Activated naive CD4-positive, alpha-beta T cell treated with Interleukin-2 at 50 U/mL for 16 hours (primary cell): ENCODE results near the gene PNMA6F.
"Not testable (repeated sequence)": the region's sequence is repeated elsewhere in the genome, so short reads cannot be mapped to it uniquely, and the experiment has no call there.

Experiments used
- DNase-seq: peaks from one replicate; pipeline ENCODE4 v3.0.0-alpha.2; 2020

PNMA6F gene

DNA sequence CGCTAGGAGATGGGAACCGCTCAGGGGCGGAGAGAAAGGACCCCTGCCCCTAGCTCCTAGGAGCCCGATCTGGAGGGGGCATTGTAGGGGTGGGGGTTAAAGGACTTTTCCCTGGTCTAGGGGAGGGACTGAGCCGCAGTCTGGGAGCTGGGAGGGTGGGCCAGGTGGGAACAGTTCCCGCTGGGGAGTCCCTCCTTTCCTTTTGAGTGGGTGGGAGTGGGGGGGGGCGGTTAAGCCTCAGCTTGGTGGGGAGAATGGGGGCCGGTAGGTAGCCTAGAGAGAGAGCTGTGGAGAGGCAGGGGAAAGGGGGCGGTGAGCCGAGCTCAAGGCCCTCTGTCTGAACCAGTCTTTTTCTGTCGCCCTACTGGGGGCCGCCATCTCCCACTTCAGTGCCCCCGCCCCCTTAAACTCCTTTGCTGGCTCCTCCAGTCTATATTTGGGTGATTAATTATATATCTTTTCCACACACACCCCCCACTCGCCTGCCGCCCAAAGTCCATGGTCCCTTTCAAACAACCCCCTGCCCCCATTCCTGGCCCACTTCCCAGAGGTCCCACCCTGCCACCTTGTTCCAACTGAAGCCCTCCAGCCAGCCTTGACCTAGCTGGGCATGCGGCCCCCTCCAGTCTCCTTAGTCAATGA, 13.2 kb upstream of the PNMA6F start:
- no peak for DNase-seq

DNA sequence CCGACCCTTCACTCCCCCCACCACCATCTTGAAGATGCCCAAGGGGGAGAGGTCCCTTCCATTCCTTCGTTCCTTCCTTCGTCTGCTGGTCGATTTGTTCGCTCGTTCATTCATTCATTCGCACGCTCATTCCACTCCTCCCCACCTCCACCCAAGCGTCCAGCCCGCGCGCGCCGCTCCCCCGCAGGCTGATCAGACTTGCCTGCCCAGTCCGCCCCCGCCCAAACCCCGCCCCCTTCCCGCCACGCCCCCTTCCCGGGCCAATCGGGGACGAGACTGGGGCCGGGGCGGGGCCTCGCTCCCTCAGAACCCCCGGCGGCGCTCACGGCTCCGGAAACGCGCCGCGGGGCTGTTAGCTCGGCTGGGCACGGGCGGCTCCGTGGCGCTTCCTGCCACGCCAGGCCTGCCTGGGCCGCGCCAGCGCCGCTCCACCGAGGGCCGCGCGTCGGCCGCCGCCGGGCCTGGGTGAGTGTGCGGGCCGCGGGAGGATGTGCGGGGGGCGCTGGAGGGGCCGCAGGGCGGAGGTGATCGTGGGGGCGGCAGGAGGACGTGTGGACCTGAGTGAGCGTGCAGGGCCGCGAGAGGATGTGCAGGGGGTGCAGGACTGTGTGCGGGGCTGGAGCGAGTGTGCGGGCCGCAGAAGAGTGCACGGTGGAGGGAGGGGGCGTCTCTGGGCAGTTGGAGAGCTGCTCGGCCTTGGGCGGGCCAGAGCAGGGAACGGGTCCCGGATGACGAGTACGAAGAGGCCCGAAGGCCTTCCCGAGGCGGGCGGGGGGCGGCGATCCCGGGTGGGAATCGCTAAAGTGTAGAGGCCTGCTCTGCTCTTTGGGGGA, 12.5 kb upstream of the PNMA6F start, which contains the start of gene ZNF275:
Gene ZNF275 (plus strand): TSS at position 333 of the 833 bp plus-strand sequence. CDS start 2,527 bp downstream, outside the sequence.
- DNase-seq, result peak; percentile 80

DNA sequence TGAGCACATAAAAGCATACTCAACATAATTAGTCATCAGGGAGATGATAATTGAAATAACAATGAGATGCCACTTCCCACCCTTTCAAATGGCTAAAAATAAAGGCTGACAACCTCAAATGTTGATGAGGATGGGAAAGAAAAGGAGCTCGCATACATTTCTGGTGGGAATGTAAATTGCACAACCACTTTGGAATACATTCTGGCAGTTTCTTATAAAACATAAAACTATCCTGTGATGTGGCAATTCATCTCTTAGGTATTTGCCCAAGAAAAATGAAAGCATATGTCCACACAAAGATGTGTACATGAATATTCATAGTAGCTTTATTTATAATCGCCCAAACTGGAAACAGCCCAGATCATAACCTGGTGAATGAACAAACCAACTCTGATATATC, 11.7 kb upstream of the PNMA6F start:
- DNase-seq, result no peak

DNA sequence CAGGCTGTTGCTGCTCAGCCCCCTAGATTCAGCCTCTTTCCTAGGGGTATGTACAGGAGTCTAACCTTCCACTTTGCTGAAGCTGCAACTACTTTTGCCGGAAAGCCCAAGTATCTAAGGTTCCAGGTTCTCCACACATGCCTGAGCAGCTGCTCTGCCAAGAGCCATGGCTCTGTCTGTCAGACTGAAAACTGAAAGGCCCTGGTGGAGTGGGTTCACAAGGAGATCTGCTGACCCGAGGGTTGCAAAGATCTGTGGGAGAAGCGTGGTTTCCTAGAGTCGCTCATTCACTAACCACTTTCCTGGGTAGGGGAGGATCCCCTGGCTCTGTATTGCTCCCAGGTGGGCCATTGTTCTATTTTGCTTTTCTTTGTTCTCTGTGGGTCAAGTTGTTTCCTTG, 6.0 kb upstream of the PNMA6F start:
- no peak for DNase-seq

- no peak for DNase-seq
Observed at GRCh38 chrX:153320555-153321184, 897 bp downstream of the PNMA6F start.

GRCh38 chrX:153320047-153320443, 1.5 kb downstream of the PNMA6F start:
- not testable (repeated sequence) for DNase-seq

DNA sequence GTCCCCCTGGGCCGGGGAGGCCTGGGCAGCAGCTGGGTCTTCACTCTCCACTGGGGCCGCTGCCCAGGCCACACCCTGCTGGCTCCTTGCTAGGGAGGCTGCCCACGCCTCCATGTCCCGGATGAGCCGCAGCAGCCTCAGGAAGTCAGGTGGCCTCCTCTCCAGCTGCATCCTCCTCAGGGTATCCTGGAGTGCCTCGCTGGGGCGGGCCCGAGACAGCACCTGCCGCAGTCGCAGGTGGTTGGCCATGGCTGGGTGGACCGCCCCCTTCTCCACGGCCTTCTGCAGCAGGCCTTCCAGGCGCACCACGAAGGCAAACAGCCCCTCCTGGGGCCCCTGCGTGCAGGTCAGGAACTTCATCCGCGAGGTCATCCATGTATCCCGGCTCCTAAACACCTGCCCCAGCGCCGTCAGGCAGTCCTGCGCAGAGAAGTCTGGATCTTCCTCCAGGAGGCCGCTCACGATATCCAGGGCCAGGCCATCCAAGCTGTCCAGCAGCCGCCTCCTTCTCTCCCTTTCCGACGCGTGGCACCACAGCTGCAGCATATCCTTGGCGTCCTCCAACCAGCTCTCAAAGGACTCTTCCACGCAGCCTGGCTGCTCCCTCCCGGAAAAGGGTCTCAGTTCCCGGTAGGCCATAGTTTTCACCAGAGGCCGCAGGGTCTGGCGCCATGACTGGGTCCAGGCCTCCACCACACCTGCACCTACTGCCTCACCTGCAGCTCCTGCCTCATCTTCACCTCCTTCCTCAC, 2.1 kb downstream of the PNMA6F start:
- DNase-seq, result no peak

- DNase-seq, result no peak
Observed at GRCh38 chrX:153318811-153319210, 2.8 kb downstream of the PNMA6F start.

GRCh38 chrX:153317996-153318722, 3.4 kb downstream of the PNMA6F start:
- DNase-seq, result no peak

- DNase-seq, result no peak
Observed at GRCh38 chrX:153317306-153317705, 4.3 kb downstream of the PNMA6F start.

DNA sequence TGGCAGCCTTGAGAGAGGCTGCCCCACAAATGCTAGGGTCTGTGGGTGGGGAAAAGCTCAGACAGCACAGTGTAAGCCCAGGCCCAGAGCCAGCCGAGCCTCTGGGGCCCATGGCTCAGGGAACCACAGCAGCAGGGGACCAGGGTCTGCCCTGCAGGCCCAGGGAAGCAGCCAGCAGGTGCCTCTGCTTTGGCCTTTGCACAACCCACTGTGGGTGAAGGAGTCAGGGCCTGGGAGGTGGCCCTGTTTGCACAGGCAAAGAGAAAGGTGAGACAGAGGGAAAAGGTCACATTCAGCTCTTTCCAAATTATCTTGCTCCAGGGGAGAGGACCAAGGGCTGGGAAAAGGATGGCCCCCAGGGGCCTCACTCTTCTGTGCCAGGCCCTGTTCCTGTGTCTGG, 8.7 kb downstream of the PNMA6F start:
- DNase-seq, result no peak

- no peak for DNase-seq
Observed at GRCh38 chrX:153312041-153312440, 9.5 kb downstream of the PNMA6F start.

DNA sequence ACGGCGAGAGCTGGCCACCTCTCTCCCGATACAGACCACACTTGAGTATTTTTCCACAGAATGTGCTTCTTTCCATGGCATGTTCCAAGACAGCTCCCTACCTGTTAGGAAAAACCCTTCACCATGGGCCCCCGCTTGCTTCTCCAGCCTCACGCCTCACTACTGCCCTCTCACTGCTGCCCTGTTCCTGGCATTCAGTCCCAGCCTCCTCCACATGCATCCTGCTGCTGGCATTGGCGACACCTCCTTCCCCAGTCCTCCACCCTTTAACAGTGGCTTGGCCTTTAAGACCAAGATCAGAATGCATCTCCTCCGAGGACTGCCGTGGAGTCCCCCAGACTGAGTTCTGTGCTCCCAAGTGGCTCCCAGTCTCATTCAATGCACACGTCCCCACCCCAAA, 10.7 kb downstream of the PNMA6F start:
- no peak for DNase-seq

DNA sequence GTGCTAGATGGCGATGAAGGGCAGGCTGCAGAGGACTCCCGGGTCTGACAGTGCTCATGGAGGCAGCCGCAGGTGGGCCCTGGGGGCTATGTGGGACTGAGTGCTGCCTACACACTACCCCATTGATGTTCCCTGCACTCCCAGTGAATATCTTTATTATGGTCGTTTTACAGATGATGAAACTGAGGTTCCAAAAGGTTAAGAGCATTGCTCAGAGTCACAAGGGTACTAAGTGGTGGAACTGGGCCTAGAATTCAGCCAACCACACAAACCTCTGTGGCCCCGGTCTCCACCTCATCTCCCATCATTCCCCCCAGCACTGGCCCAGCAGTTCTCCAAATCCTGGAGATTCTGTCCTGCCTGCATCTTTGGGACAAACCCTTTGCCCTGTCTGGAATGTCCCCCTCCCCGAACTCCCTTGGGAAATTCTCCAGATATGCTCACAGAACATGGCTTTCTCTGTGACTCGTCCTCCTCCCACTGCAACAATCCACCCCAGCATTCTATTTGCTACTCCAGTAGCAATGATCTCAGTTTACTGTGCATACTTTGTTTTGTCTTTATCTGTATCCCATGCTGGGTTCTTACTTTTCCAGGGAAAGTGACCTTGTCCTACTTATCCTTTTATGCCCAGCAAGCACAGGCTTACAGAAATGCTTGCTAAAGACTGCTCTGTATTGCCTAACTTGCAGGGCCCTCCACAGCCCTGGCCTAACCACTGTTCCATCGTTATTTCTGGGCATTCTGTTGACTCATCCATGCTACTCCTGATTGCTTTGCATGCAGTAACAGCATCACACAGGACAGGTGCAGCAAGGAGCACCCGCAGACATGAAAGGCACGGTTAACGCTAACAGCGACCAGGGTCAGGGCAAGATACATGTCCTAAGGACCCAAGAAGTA, 14.0 kb downstream of the PNMA6F start:
- no peak for DNase-seq

DNA sequence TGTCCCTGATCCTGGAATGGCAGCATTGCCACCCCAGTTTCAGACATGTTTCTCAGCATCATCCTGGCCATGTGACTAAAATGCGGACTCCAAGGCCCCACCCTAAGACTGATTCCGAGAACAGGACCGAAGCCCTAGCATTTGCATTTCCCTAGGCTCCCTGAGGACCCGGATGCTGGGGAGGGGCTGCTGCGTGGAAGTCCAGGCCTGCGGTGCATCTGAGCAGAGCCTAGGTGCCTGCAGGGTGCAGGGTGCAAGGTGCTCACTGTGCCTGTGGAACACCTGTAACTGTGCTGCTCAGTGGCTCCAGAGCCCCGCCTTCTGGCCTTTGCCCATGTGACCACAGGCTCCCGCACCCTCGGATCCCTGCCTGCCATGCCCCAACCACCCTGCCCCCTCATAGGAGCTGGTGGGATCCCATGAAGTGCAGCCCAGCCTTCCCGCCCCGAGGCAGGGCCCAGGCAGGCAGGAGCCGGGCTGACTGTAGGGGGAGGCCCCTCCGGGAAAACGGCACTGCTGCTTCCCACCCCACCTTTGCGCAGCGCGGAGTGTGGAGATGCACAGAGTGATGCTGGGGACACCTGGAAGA, 14.9 kb downstream of the PNMA6F start:
- no peak for DNase-seq

DNA sequence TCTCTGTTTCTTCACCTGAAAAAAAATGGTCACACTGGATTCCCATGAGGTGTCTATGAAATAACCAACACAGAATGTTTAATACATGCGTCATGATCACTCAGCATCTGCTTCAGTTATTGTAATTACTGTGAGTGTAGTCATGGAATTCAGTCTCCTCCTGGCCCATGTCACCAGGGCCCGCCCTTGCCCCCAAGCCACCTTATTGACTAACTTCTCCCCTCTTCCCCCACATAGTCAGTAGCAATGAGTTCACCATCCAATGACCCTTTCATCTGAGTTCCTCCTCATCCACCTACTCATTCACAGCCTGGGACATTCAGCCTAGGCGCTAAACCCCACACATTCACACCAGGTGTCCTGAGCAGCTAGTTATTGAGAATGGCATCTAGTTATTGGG, 15.6 kb downstream of the PNMA6F start:
- no peak for DNase-seq

GRCh38 chrX:153304988-153305736, 16.4 kb downstream of the PNMA6F start:
- no peak for DNase-seq

GRCh38 chrX:153303276-153304262, 18.0 kb downstream of the PNMA6F start:
- DNase-seq, result no peak

DNA sequence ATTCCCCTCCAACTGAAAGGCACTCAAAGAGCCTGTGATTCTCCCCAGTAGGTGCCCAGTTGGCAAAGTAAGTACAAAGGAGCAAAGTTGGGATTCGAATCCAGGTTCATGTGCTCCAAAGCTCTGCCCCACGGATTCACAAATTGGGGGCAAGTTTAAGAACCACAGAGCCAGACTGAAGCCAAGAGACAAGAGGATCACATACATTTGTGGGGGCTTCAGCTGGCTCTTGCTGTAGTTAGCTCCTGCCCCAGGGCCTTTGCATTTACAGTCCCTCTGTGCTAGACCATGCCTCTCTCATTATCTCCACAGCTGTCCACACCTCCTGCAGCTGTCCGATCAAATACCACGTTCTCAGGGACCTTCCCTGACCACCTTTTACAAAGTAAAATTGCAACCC, 18.8 kb downstream of the PNMA6F start:
- no peak for DNase-seq
